Measurements from ENCODE around the gene TTC12. TPM values are rescaled to one million over a fixed set of nuclear protein-coding genes. Genes with fewer than 3 reads are reported as not detected.
"Not testable (repeated sequence)": the region's sequence is repeated elsewhere in the genome, so short reads cannot be mapped to it uniquely, and the experiment has no call there.

The TTC12 gene
- total RNA-seq, 2 experiments from 2014 or later: 11.9 to 13.5 TPM

GRCh38 chr11:113289431-113290187, 24.8 kb upstream of the TTC12 start:
- no peaks in the 10 kb centered on the region for H3K36me3 Mint-ChIP-seq (ENCODE audit: low read depth)
- peak; percentile 70 for DNase-seq
- H3K27me3 Mint-ChIP-seq: peaks cover 3% of the 10 kb centered on the region
- ChIA-PET POLR2A (interaction anchor here (0.7 kb wide), 1 partner anchor 45 kb away, joined by 3 read pairs; no protein-coding TSS in a partner anchor), CTCF (interaction anchor here (0.6 to 3.5 kb wide), 20 partner anchors 9 to 1070 kb away, joined by 3 to 39 read pairs (median 4); no protein-coding TSS in a partner anchor)
- no peak overlapping the region for H3K4me3 Mint-ChIP-seq
- no peaks in the 10 kb centered on the region for H3K4me1 Mint-ChIP-seq
- no peaks in the 10 kb centered on the region for H3K9me3 Mint-ChIP-seq
- no peak overlapping the region for H3K27ac Mint-ChIP-seq

GRCh38 chr11:113293936-113294335, 20.4 kb upstream of the TTC12 start:
- Mint-ChIP-seq H3K9me3 (no peaks in the 10 kb centered on the region), H3K4me3 (no peak overlapping the region), H3K27ac (no peak overlapping the region), H3K36me3 (ENCODE audit: low read depth) (no peaks in the 10 kb centered on the region), H3K27me3 (peaks cover 11% of the 10 kb centered on the region), H3K4me1 (no peaks in the 10 kb centered on the region)
- POLR2A ChIA-PET: no interaction called here
- CTCF ChIA-PET: no interaction called here
- no peak for DNase-seq

- ChIA-PET CTCF (no interaction called here), POLR2A (no interaction called here)
Measured at GRCh38 chr11:113295993-113296392, 18.4 kb upstream of the TTC12 start.

GRCh38 chr11:113296447-113297205, 17.8 kb upstream of the TTC12 start:
- CTCF ChIA-PET: no interaction called here
- no peaks in the 10 kb centered on the region for H3K36me3 Mint-ChIP-seq (ENCODE audit: low read depth)
- H3K27ac Mint-ChIP-seq: no peak overlapping the region
- POLR2A ChIA-PET: no interaction called here
- no peaks in the 10 kb centered on the region for H3K4me1 Mint-ChIP-seq
- no peak for DNase-seq
- H3K4me3 Mint-ChIP-seq: no peak overlapping the region
- H3K27me3 Mint-ChIP-seq: peaks cover 29% of the 10 kb centered on the region
- no peaks in the 10 kb centered on the region for H3K9me3 Mint-ChIP-seq

More at GRCh38 chr11:113295993-113296392, 18.4 kb upstream of the TTC12 start:
- Mint-ChIP-seq H3K27ac (no peak overlapping the region), H3K4me1 (no peaks in the 10 kb centered on the region), H3K27me3 (peaks cover 25% of the 10 kb centered on the region), H3K9me3 (no peaks in the 10 kb centered on the region), H3K36me3 (ENCODE audit: low read depth) (no peaks in the 10 kb centered on the region), H3K4me3 (no peak overlapping the region)
- no peak for DNase-seq

- CTCF ChIA-PET: interaction anchor here (1.0 to 1.5 kb wide), 2 partner anchors 9 to 235 kb away, joined by 3 to 4 read pairs; no protein-coding TSS in a partner anchor
- not testable (repeated sequence) for H3K27ac Mint-ChIP-seq; DNase-seq; H3K36me3 Mint-ChIP-seq (ENCODE audit: low read depth); H3K4me1 Mint-ChIP-seq; H3K9me3 Mint-ChIP-seq; H3K4me3 Mint-ChIP-seq
- peaks cover 32% of the 10 kb centered on the region for H3K27me3 Mint-ChIP-seq
- POLR2A ChIA-PET: interaction anchor here (0.6 kb wide), 1 partner anchor 366 kb away, joined by 3 read pairs; no protein-coding TSS in a partner anchor
Measured at GRCh38 chr11:113298496-113298895, 15.9 kb upstream of the TTC12 start.

GRCh38 chr11:113304916-113305315, 9.5 kb upstream of the TTC12 start:
- POLR2A ChIA-PET: no interaction called here
- no peak overlapping the region for H3K27ac Mint-ChIP-seq
- H3K4me3 Mint-ChIP-seq: no peak overlapping the region
- CTCF ChIA-PET: interaction anchor here (1.4 to 1.9 kb wide), 2 partner anchors 228 to 491 kb away, joined by 5 to 7 read pairs; no protein-coding TSS in a partner anchor
- H3K36me3 Mint-ChIP-seq (ENCODE audit: low read depth): no peaks in the 10 kb centered on the region
- no peaks in the 10 kb centered on the region for H3K4me1 Mint-ChIP-seq
- peaks cover 14% of the 10 kb centered on the region for H3K27me3 Mint-ChIP-seq
- H3K9me3 Mint-ChIP-seq: no peaks in the 10 kb centered on the region
- DNase-seq: no peak

GRCh38 chr11:113305440-113306336, 8.7 kb upstream of the TTC12 start:
- ChIA-PET CTCF (interaction anchor here (0.6 to 1.9 kb wide), 6 partner anchors 227 to 493 kb away, joined by 3 to 12 read pairs (median 4); partner anchors contain the start of gene ZW10), POLR2A (no interaction called here)
- Mint-ChIP-seq H3K27ac (no peak overlapping the region), H3K4me1 (no peaks in the 10 kb centered on the region), H3K27me3 (peaks cover 10% of the 10 kb centered on the region), H3K4me3 (no peak overlapping the region), H3K9me3 (no peaks in the 10 kb centered on the region), H3K36me3 (ENCODE audit: low read depth) (no peaks in the 10 kb centered on the region)
- DNase-seq: peak; percentile 78

- ChIA-PET CTCF (no interaction called here), POLR2A (no interaction called here)
- DNase-seq: no peak
- Mint-ChIP-seq H3K4me3 (no peak overlapping the region), H3K4me1 (peaks cover 5% of the 10 kb centered on the region), H3K9me3 (no peaks in the 10 kb centered on the region), H3K27me3 (peaks cover 1% of the 10 kb centered on the region), H3K36me3 (ENCODE audit: low read depth) (no peaks in the 10 kb centered on the region), H3K27ac (no peak overlapping the region)
Measured at GRCh38 chr11:113308601-113309000, 5.8 kb upstream of the TTC12 start.

- DNase-seq: no peak
- CTCF ChIA-PET: no interaction called here
- H3K4me1 Mint-ChIP-seq: peaks cover 21% of the 10 kb centered on the region
- POLR2A ChIA-PET: no interaction called here
- no peak overlapping the region for H3K4me3 Mint-ChIP-seq
- no peaks in the 10 kb centered on the region for H3K27me3 Mint-ChIP-seq
- H3K36me3 Mint-ChIP-seq (ENCODE audit: low read depth): no peaks in the 10 kb centered on the region
- H3K27ac Mint-ChIP-seq: no peak overlapping the region
- H3K9me3 Mint-ChIP-seq: no peaks in the 10 kb centered on the region
Measured at GRCh38 chr11:113311536-113311935, 2.8 kb upstream of the TTC12 start.

- H3K36me3 Mint-ChIP-seq (ENCODE audit: low read depth): peaks cover 12% of the 10 kb centered on the region
- no peaks in the 10 kb centered on the region for H3K9me3 Mint-ChIP-seq
- peaks cover 21% of the 10 kb centered on the region for H3K4me1 Mint-ChIP-seq
- H3K27me3 Mint-ChIP-seq: no peaks in the 10 kb centered on the region
- POLR2A ChIA-PET: interaction anchor here (0.8 to 1.5 kb wide), 4 partner anchors 10 to 459 kb away, joined by 3 to 4 read pairs (median 3); partner anchors contain the start of gene ZW10
- no peak overlapping the region for H3K27ac Mint-ChIP-seq
- DNase-seq: no peak
- H3K4me3 Mint-ChIP-seq: peak overlapping the region; percentile 73
- CTCF ChIA-PET: interaction anchor here (1.4 to 2.3 kb wide), 3 partner anchors 219 to 483 kb away, joined by 3 to 9 read pairs (median 4); partner anchors contain the start of gene ZW10
Measured at GRCh38 chr11:113313601-113314000, 782 bp upstream of the TTC12 start.

GRCh38 chr11:113314065-113314388, 356 bp upstream of the TTC12 start:
- H3K27ac Mint-ChIP-seq: no peak overlapping the region
- H3K4me1 Mint-ChIP-seq: peaks cover 21% of the 10 kb centered on the region
- H3K36me3 Mint-ChIP-seq (ENCODE audit: low read depth): peaks cover 12% of the 10 kb centered on the region
- no peak for DNase-seq
- ChIA-PET POLR2A (interaction anchor here (0.8 to 1.5 kb wide), 4 partner anchors 9 to 459 kb away, joined by 3 to 4 read pairs (median 3); partner anchors contain the start of gene ZW10), CTCF (interaction anchor here (1.4 to 2.3 kb wide), 3 partner anchors 218 to 482 kb away, joined by 3 to 9 read pairs (median 4); partner anchors contain the start of gene ZW10)
- H3K4me3 Mint-ChIP-seq: peak overlapping the region; percentile 73
- no peaks in the 10 kb centered on the region for H3K9me3 Mint-ChIP-seq
- H3K27me3 Mint-ChIP-seq: no peaks in the 10 kb centered on the region

- H3K27me3 Mint-ChIP-seq: no peaks in the 10 kb centered on the region
- ChIA-PET CTCF (interaction anchor here (0.8 to 1.4 kb wide), 2 partner anchors 8 to 481 kb away, joined by 3 read pairs; no protein-coding TSS in a partner anchor), POLR2A (no interaction called here)
- no peak overlapping the region for H3K27ac Mint-ChIP-seq
- H3K4me3 Mint-ChIP-seq: peak overlapping the region; percentile 73
- DNase-seq: no peak
- H3K9me3 Mint-ChIP-seq: no peaks in the 10 kb centered on the region
- peaks cover 21% of the 10 kb centered on the region for H3K4me1 Mint-ChIP-seq
- peaks cover 12% of the 10 kb centered on the region for H3K36me3 Mint-ChIP-seq (ENCODE audit: low read depth)
Measured at GRCh38 chr11:113315811-113316210, 1.4 kb downstream of the TTC12 start.
